Mammary microvascular endothelial cell (primary cell): ENCODE measurements around the gene CHCHD4. TPM values are rescaled to one million over a fixed set of nuclear protein-coding genes. Genes with fewer than 3 reads are reported as not detected.

ENCODE experiments used
- total RNA-seq: library from RNA; depleted of rRNA; stranded (reverse); fragments of >200 nt; gene quantifications from 2 replicates; pipeline ENCODE4 v1.2.3, GENCODE V29; 2015

The CHCHD4 gene
- 14.7 and 14.8 TPM in 2 replicates for total RNA-seq

DNA sequence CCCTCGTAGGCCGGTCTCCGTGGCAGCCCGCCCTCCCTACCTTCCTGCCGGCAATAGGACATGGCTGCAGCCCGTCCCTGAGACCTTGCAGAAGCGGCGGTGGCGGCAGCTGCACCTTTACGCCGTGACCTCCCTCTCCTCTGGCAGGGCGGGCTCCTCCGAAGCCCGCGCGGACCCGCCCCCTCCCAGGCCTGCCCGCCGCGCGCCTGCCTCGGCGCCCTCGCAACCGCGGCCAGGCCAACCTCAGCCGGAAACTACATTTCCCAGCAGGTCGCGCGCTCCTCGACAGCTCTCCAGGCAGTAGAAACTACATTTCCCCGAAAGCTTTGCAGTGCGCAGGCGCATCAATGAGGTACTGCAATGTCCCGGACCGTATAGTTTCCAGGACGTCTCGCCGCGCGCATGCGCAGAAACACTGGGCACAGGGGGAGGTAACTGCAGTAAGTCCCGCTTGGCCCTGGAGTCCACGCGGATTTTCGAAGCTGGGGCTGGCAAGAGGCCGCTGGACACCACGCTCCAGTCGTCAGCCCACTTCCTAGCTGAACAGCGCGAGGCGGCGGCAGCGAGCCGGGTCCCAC, at the start of gene CHCHD4, which contains the start of gene TMEM43:
CHCHD4 (minus strand) TSS at position 256 of the 578 bp plus-strand sequence; CDS start at position 62, 194 bp downstream.
TMEM43 (plus strand) TSS at position 438 of the 578 bp plus-strand sequence. CDS start 142 bp downstream, outside the sequence.

Other genes starting within 250 kb of the CHCHD4 start
- gene WNT7A, start 244.8 kb downstream of the CHCHD4 start, total RNA-seq = not detected in 2 replicates
- 88.2 and 93.1 TPM in 2 replicates for gene TMEM43, start 182 bp upstream of the CHCHD4 start, total RNA-seq
- 43.0 and 45.8 TPM in 2 replicates for gene XPC, start 53.7 kb upstream of the CHCHD4 start, total RNA-seq
- gene LSM3, start 53.9 kb upstream of the CHCHD4 start, total RNA-seq = 20.6 and 23.5 TPM in 2 replicates